Measurements from ENCODE around the gene SLC9A2. TPM values are rescaled to one million over a fixed set of nuclear protein-coding genes. Genes with fewer than 3 reads are reported as not detected.

The SLC9A2 gene
- polyA plus RNA-seq, 3 donors: not detected

DNA sequence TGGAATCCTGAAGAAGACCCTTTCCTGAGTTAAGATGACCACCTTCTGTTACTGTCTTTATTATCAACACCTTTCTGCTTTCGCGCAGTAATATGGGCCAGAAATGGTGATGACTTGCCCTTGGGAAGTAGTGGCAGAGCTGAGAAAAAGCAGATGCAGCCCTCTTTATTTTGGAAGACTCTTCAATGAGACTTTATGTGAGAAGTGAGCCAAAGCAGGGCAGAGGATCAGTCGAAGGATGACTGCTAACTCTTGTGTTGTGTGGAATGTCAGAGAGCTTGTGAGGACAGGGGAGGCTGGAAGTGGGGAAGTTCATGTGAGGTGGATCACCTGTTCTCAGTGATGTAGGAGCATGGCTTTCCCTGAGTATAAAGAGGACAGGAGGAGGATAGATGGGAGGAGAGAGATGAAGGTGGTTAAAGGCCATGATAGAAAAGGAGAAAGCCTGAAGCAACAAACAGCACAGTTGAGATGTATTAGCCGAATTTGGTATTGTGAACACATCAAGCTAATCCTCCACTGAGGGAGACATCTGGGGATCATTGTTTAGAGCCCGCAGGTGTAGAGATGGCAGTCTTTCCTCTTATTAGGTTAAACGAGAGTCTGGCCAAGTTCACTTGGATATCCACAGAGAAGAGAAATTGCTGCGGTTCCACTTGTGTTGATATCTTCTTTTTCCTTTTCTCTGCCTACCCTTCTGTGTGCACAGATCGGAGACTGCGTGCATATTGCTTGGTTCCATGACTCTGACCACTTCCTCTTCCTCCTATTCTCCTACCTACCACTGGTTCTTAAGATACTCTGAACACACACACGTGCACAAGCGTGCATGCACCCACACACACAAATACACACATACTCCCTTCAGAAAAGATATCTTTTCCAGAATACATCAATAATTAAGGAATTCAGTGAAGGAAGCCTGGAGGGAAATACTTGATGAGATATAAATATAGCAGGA lies 67.4 kb downstream of the SLC9A2 start:
- peak in 1 of 3 donors; percentile 2 for DNase-seq

DNA sequence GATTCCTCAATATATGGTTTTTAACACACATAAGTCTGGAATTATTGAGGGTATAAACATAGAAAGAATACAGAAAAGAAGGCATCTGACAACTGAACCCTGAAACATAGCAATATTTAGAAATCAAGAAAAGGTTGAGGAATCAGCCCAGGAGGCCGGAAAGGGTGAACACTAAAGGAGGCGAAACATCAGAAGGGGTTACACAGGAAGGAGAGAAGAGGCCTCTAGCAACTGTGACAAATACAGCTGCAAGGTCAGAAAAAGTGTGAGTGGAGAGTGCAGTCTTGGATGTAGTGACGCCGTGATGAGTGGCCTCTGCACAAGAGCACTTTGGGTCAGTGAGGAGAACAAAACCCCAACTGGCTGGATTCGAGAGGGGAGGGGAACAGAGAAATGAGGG lies 70.7 kb downstream of the SLC9A2 start:
- intact Hi-C loops (cut with micrococcal nuclease): no loop called here
- no peaks in the 10 kb centered on the region for H3K27me3 ChIP-seq (ENCODE audit: control insufficient read depth in 2 of 2, insufficient read depth in 2 of 2, low read length in 2 of 2)
- H3K4me1 ChIP-seq (ENCODE audit: control insufficient read depth in 1 of 2, insufficient read depth in 2 of 2, low read length in 2 of 2): no peaks in the 10 kb centered on the region
- H3K4me3 Mint-ChIP-seq: no peak overlapping the region
- no peaks in the 10 kb centered on the region for H3K9me3 ChIP-seq (replicated peaks in 1 of 2; ENCODE audit: control insufficient read depth in 1 of 2, insufficient read depth in 1 of 2, low read length in 2 of 2)
- H3K9me3 Mint-ChIP-seq: no peaks in the 10 kb centered on the region
- H2AFZ ChIP-seq (ENCODE audit: insufficient read depth, low read depth, low read length, poor library complexity, severe bottlenecking): no peak overlapping the region
- no peak overlapping the region for H3K9ac ChIP-seq (ENCODE audit: insufficient read depth, low read length, poor library complexity, severe bottlenecking)
- H4K20me1 ChIP-seq (ENCODE audit: insufficient read depth, low read length): no peaks in the 10 kb centered on the region
- H3K27ac Mint-ChIP-seq: no peak overlapping the region
- H3K27me3 Mint-ChIP-seq (ENCODE audit: low read depth in 3 of 3): peaks cover 0 to 4% (median 2%) of the 10 kb centered on the region in 3 donors
- no peak overlapping the region for H3K4me3 ChIP-seq (replicated peaks in 1 of 3; ENCODE audit: low read depth in 2 of 3, low read length in 3 of 3)
- no peak overlapping the region for H3K4me2 ChIP-seq (replicated peaks; ENCODE audit: extremely low read depth, low read length, poor library complexity, severe bottlenecking)
- no peaks in the 10 kb centered on the region for H3K36me3 Mint-ChIP-seq
- WGBS (ENCODE audit: insufficient coverage): 57% methylated on average over 5 of the region's 5 CpGs
- H3K27ac ChIP-seq (ENCODE audit: low read depth in 1 of 2, low read length in 2 of 2): no peak overlapping the region
- H3K79me2 ChIP-seq (ENCODE audit: insufficient read depth, low read length): no peaks in the 10 kb centered on the region
- no peak for DNase-seq
- TF ChIP-seq, protein P1, sequence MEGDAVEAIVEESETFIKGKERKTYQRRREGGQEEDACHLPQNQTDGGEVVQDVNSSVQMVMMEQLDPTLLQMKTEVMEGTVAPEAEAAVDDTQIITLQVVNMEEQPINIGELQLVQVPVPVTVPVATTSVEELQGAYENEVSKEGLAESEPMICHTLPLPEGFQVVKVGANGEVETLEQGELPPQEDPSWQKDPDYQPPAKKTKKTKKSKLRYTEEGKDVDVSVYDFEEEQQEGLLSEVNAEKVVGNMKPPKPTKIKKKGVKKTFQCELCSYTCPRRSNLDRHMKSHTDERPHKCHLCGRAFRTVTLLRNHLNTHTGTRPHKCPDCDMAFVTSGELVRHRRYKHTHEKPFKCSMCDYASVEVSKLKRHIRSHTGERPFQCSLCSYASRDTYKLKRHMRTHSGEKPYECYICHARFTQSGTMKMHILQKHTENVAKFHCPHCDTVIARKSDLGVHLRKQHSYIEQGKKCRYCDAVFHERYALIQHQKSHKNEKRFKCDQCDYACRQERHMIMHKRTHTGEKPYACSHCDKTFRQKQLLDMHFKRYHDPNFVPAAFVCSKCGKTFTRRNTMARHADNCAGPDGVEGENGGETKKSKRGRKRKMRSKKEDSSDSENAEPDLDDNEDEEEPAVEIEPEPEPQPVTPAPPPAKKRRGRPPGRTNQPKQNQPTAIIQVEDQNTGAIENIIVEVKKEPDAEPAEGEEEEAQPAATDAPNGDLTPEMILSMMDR (IDR thresholded peaks at IDR 0.05): no peak
- H3K36me3 ChIP-seq (replicated peaks in 1 of 2; ENCODE audit: control insufficient read depth in 1 of 2, insufficient read depth in 2 of 2, low read length in 2 of 2): no peaks in the 10 kb centered on the region
- no peaks in the 10 kb centered on the region for H3K4me1 Mint-ChIP-seq

More for the DNA sequence above, 67.4 kb downstream of the SLC9A2 start:
- Histone ChIP-seq H3K27ac (ENCODE audit: low read depth in 1 of 2, low read length in 2 of 2) (no peak overlapping the region), H2AFZ (ENCODE audit: insufficient read depth, low read depth, low read length, poor library complexity, severe bottlenecking) (no peak overlapping the region), H3K4me3 (replicated peaks in 1 of 3; ENCODE audit: low read depth in 2 of 3, low read length in 3 of 3) (no peak overlapping the region), H3K79me2 (ENCODE audit: insufficient read depth, low read length) (no peaks in the 10 kb centered on the region), H3K36me3 (replicated peaks in 1 of 2; ENCODE audit: control insufficient read depth in 1 of 2, insufficient read depth in 2 of 2, low read length in 2 of 2) (no peaks in the 10 kb centered on the region), H3K27me3 (ENCODE audit: control insufficient read depth in 2 of 2, insufficient read depth in 2 of 2, low read length in 2 of 2) (no peaks in the 10 kb centered on the region), H3K9ac (ENCODE audit: insufficient read depth, low read length, poor library complexity, severe bottlenecking) (no peak overlapping the region), H4K20me1 (ENCODE audit: insufficient read depth, low read length) (no peaks in the 10 kb centered on the region), H3K9me3 (replicated peaks in 1 of 2; ENCODE audit: control insufficient read depth in 1 of 2, insufficient read depth in 1 of 2, low read length in 2 of 2) (no peaks in the 10 kb centered on the region), H3K4me1 (ENCODE audit: control insufficient read depth in 1 of 2, insufficient read depth in 2 of 2, low read length in 2 of 2) (no peaks in the 10 kb centered on the region), H3K4me2 (replicated peaks; ENCODE audit: extremely low read depth, low read length, poor library complexity, severe bottlenecking) (no peak overlapping the region)
- WGBS (ENCODE audit: insufficient coverage): 21% methylated on average over 7 of the region's 11 CpGs
- no peak overlapping the region for H3K27ac Mint-ChIP-seq
- intact Hi-C loops (cut with micrococcal nuclease): no loop called here
- no peak overlapping the region for H3K4me3 Mint-ChIP-seq
- TF ChIP-seq, protein P1 (IDR thresholded peaks at IDR 0.05): no peak
- H3K27me3 Mint-ChIP-seq (ENCODE audit: low read depth in 3 of 3): peaks cover 0 to 1% (median 1%) of the 10 kb centered on the region in 3 donors
- H3K9me3 Mint-ChIP-seq: peaks cover 0 to 3% (median 0%) of the 10 kb centered on the region in 7 donors
- H3K4me1 Mint-ChIP-seq: no peaks in the 10 kb centered on the region
- no peaks in the 10 kb centered on the region for H3K36me3 Mint-ChIP-seq
